ENCODE data around the gene NFATC1.

Gene NFATC1

GRCh38 chr18:79543861-79544385, 148.2 kb downstream of the NFATC1 start:
- DNase-seq, result no peak

DNA sequence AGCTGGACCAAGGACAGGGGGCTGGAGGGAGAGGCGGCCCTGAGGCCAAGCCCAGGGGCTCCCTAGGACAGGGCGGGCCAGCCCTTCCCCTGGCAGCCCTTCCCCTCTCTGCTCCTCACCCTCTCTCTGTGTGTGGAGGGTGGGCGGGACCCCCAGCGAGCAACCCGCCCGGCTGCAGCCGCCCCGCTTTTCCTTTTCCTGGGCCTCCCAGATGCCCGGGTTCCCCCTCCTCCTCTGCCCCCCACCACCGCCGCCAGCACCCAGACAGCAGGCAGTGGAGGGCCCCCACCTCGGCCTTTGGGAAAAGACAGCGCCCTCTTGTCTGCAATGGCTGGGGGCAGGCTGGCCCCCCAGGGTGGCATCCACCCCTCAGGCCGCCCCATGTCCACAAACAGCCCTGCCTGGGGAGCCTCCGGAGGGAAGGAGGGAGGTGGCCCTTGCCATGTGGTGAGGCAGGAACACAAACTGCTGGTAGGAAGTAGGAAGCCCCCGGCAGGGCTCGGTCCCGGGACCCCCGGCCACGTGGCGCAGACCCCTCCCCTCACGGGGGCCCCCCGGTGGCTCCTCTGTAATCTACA, 148.7 kb downstream of the NFATC1 start:
- no peak for DNase-seq

GRCh38 chr18:79545255-79545654, 149.5 kb downstream of the NFATC1 start:
- no peak for DNase-seq

DNA sequence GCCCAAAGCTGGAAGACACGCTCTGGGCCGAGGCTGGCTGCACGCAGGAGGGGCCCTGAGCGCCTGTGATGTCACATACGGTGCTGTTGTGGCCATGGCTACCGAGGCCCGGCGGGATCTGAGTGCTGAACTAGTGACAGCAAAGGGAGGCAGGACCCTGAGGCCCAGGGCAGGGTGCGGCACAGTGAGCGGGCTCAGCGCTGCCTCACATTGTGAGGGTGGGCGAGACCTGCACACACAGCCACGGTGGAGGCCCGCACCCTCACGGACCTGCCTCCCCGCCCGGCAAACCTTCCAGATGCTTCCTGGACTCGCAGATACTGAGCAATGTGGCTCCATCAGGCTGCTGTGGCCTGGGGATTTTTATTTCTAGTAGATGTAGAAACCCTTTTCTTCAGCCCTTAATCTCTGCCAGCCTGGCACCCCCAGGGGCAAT, 150.0 kb downstream of the NFATC1 start:
- DNase-seq, result no peak

GRCh38 chr18:79546781-79547272, 151.1 kb downstream of the NFATC1 start:
- DNase-seq, result no peak

DNA sequence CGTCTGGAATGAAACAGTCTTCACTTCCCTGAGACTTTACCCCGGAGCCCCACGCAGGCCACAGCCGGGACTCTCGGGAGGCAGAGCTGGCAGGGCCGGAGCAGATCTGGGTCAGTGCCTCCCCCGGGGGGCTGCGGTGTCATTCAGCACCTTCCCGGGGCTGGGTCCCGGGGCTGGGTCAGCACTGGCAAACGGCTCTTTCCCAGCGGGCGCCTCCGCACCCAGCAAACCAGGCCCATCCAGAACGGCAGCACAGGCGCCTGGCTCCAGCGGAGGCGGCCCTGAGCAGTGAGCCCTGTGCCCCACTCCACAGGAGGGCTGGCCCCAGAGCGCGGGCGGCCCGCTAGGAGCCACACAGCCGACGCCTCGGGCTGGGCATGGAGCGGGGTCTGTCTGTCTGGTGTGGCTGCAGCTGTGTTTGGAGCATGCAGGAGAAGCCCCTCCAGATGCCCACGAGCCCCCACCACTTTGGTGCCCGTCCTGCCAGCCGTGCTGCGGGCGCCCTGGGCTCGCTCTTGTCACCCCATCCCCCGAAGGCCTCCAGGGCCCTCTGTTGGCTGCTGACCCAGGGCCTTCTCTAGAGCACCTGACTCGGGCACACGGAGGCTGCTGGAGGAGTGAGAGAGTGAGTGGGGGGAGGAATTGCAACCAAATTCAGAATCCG, 151.8 kb downstream of the NFATC1 start:
- DNase-seq, result no peak

DNA sequence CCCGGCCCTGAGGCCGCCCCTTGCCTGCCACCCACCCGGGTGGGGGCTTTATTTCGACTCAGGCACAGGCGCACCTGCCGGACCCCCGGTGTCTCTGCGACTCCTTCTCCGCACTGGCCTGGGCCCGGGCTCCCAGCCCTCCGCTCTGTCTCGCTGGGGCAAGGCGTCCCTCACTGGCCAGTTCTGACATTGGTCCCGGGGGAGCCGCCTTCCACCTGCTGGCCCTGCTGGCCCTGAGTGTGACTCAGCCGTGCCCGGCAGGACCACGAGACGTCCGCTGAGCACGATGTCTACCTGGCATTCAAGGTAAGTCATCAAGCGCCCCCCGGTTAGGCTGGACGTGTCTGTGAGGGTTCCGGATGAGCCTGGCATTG, 152.3 kb downstream of the NFATC1 start:
- no peak for DNase-seq

GRCh38 chr18:79548621-79548985, 152.9 kb downstream of the NFATC1 start:
- DNase-seq, result no peak

GRCh38 chr18:79548986-79549637, 153.4 kb downstream of the NFATC1 start:
- no peak for DNase-seq

DNA sequence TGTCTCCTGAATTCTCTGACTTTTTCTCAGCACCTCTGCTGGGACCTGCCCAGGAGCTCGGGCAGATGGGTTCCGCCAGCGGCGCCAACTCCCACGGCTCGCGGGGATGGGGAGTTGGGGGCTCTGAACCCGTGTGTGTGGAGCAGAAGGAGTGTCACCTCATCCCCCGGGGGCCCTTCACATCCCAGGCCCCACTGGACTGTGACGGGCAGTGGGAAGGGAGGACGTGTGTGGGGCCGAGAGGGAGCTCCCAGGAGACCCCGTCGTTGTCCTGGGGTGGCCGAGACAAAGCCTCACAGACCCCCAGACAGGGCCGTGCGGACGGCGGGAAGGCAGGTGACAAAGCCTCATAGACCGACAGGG, 153.9 kb downstream of the NFATC1 start:
- DNase-seq, result no peak

GRCh38 chr18:79552140-79552631, 156.5 kb downstream of the NFATC1 start:
- no peak for DNase-seq

DNA sequence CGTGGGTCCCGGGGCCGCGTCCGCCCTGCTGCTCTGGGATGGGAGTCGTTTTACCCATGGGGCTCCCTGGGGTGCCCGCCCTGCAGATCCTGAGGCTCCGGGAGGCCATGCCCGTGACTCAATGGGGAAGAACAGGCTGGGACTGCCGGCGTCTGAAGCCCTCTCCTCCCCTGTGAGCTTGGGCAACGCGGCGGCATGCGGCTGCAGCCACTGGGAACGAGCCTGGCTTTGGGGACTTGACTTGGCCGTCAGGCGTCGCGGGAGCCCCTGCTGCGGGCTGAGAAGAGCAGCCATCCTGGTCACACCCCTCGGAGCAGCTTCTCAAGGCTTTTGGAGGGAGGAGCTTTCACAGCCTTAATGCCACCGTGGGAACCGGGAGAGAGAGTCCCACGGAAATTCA, 157.0 kb downstream of the NFATC1 start:
- no peak for DNase-seq

GRCh38 chr18:79553154-79553553, 157.4 kb downstream of the NFATC1 start:
- no peak for DNase-seq

- no peak for DNase-seq
Measured at GRCh38 chr18:79553696-79554095, 158.0 kb downstream of the NFATC1 start.

GRCh38 chr18:79554321-79554720, 158.6 kb downstream of the NFATC1 start:
- DNase-seq, result no peak

- DNase-seq, result no peak
Measured at GRCh38 chr18:79554945-79555645, 159.4 kb downstream of the NFATC1 start.

DNA sequence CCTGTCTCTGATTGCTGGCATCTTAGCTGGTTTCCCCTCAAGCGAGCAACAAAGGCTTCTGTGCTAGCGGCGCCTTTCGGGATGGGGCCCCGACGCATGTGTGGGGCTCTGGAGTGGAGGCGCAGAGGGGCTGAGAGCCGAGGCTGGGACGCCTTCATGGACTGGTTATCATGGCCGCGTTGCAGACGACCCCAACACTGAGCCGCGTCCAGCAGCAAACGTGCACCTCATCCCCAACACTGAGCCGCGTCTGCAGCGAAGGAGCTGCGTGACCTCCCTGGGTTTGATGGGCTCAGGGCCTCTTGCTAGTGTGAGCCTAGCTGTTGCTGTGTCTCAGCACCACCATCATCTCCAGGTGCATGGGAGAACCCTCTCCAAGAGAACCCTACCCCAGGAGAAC, 160.2 kb downstream of the NFATC1 start:
- DNase-seq, result no peak

- no peak for DNase-seq
Measured at GRCh38 chr18:79556829-79557585, 161.3 kb downstream of the NFATC1 start.

GRCh38 chr18:79558196-79558932, 162.6 kb downstream of the NFATC1 start:
- DNase-seq, result no peak

DNA sequence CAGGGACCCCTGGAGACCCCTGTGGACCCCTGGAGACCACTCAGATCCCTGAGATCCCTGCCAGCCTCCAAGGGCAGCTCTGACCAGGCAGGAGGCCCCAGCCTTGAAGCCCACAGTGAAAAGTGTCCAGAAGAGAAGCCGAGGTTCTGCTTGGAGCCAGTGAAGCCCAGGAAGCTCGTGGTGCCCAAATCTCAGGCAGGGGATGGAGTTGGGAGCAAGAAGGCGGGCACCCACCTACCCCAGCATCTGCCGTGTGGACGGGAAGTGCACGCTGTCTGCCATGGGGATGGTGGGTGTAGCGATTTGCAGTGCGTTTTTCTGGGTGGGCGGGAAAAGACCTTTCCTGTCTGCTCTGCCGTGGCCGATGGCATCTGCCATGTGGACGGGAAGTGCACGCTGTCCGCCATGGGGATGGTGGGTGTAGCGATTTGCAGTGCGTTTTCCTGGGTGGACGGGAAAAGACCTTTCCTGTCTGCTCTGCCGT, 163.2 kb downstream of the NFATC1 start:
- DNase-seq, result no peak

DNA sequence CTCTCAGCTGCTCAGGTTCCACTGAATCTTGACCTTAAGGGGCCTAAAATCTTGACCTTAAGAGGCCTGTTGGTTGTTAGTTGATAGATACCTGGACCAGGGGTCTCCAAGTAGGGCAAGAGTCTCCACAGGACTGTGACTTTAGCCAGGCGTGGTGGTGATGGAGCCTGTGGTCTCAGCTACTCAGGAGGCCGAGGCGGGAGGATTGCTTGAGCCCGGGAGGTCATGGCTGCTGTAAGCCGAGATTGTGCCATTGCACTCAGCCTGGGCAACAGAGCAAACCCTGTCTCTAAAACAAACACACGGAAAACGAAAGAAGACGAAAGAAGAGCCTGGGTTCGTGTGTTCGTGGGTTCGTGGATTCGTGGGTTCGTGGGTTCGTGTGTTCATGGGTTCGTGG, 163.7 kb downstream of the NFATC1 start:
- DNase-seq, result no peak

All from activated CD4-positive, alpha-beta T cell treated with anti-CD3 and anti-CD28 coated beads for 48 hours (primary cell).